HG02943 (cell line): ENCODE results near the gene OMG.
"Not testable (repeated sequence)": the region's sequence is repeated elsewhere in the genome, so short reads cannot be mapped to it uniquely, and the experiment has no call there.

Source experiments
- ATAC-seq: cut with Tn5 transposase; IDR thresholded peaks from one replicate; pipeline ENCODE4 v1.9.1; 2021; ENCODE audit warnings: mild to moderate bottlenecking, low read depth, moderate library complexity; ENCODE audit not compliant: unreplicated experiment

Gene OMG

DNA sequence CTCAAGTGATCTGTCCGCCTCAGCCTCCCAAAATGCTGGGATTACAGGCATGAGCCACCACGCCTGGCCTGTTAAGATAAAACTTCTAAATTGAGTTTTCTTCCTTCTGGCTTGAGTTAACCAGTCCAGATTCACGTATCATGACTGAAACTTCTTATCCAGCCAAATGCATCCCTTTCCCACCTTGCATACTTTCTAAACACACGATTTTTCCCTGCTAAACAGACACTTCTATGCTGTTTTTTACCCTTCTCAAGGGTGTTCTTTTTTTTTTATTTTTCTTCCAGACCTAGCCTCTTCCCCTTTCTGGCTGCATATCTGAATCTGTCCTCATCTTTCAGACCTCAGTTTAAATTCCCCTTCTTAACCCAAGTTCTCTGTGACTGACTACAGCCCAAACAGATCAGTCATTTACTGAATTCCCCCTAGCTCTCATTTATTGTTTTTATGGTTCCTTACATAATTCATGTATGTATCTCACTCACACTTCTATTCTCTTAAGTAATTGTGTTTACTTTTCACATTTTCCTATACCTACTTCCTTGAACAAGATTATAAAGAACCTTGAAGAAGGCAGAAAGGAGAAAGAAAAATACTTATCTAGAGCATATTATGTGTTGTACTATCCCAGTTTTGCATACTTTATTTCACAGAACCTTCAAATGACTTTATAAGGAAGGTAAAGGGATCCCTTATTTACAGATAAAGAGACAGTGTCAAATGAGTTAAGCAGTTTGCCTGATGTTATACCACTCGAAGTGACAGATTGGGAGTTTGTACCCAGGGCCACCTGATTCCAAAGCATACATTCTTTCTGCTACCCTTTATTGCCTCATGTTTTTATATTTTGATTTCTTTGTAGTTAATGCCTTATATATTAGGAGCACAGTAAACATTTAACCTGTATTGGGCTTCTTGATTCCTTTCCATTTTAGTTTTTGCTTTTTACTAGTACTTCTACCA lies 11.6 kb upstream of the OMG start:
- no peak for ATAC-seq

DNA sequence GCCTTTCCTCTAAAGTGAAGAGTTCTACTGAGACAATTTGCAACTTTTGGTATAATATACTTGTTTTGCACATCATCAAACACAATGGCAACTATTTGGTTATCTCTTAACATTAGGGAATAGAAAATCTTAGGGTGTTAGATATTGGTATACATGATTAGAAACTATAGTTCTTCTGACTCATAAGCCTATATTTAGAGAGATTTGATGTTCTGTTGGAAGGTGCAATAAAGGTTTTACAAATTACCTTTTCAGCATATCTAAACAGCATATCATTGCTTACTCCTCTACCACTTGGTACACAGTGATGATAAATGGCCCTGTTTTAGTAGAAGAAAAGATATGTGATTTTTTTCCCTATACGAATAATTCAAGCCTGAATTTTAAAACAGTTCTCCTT lies 10.6 kb upstream of the OMG start:
- ATAC-seq: no peak

DNA sequence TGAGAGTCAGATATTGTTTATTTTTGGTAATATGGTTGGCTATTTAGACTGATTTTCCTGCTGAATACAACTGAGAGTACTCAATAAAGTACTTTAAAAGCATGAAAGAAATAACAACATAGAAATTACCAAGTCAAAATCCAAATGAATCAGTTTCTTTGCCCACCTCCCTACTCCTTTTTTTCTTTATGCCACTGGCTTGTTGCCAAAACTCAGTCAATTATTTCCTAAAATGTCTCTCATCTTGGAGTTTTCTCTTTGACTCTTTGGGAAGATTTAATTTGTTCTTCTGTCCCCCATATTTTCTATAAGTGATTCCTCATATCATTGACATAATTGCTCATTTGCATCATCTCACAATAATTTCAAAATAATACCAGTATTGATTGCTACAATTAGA lies 2.6 kb upstream of the OMG start:
- no peak for ATAC-seq

DNA sequence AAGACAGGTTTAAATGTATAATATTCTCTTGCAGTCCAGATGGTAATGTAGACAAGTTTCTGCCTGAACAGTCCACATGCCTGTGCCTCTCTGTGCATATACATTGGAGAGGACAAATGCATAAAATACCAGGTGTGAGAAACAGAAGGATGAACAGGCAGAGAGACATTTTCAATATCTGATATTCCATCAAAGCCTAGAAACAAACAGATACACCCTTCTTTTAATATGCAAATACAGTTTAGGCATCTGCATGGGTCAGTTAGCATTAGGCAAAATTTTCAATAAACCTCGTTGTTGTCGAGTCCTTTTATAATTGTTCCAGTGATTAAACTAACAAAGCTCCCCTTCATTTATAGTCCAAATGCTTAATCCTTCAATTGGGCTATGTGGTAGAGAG lies 897 bp downstream of the OMG start:
- ATAC-seq: no peak

DNA sequence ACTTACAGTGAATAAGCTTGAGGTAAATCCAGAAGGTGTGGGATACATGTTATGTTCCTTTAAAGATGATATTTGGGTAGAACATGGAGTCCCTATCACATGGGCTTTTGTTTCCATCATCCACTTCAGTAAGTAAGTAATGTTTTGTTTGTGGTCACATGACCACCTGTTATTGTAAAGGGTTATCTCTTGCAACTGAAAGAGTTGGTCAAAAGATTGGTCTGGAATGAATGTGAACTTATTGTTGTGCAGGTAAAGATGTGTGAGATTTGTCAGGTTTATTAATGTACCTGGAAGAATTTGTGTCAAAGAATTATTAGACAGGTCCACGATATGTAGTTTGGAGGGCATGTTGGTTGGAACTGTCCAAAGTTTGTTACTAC lies 1.6 kb downstream of the OMG start:
- no peak for ATAC-seq

DNA sequence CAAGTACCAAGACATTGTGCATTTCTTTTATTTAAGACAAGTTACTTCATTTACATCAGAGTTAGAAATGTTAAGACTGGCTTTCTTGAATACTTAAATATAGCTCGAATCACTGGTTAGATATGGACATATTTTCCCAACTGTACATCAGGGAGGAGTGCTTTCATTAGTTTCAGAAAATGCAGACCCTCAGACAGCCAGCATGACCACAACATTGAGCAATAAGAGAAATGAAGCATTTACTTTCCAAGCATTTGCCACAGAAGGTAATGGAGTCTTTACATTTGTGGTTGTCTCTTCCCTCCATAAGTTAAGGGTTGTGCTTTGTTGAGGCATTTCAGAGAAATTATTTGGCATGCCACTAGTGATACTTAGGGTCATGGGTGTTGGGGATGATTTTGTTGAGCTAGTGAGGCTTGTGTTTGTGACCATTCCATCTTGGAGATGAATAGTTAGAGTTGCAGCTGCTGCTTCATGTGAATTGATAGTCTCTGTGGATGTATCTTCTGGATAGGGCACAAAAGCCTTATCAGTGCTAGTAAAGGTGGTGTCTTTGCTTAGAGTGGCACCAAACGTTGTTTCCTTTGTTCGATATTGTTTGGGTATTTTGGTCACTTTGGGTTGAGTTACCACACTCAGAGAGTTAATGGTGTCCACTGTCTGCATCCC lies 2.1 kb downstream of the OMG start:
- ATAC-seq: no peak

DNA sequence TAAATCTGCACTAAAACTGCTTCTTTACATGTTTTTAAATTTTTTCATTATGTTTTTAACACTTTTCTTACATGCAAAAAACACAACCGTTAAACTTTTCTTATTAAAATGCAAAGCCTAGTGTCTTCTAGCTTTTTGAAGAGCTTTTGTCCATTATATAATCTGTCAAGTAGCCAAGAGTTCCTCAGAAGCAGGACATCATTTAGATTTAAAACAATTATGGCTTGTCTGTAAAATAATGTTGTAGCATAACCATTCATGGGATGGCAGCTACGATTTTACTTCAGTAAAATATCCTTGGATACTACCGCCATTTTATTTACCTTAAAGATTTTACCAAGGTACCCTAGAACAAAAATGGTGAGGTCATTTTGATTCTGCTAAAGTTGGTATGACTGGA lies 2.8 kb downstream of the OMG start:
- ATAC-seq: no peak

DNA sequence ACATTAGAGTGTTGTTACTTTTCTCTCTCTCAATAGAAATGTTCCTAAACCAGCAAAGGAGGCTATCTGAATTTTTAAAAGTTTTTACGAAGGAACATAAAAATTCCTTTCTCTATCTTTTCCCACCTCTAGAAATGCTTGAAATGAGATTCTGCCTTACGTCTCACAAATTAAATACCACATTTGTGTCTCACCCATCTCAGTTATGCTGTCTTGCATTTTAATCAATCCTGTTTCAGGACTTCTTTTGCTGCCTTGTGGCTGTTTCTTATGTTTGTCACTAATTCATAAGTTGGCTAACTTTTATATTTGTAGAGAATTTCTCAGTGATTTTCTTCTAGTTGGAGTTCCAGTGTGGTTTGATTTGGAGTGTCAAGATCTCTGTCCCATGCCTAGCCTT lies 3.5 kb downstream of the OMG start:
- ATAC-seq: no peak

DNA sequence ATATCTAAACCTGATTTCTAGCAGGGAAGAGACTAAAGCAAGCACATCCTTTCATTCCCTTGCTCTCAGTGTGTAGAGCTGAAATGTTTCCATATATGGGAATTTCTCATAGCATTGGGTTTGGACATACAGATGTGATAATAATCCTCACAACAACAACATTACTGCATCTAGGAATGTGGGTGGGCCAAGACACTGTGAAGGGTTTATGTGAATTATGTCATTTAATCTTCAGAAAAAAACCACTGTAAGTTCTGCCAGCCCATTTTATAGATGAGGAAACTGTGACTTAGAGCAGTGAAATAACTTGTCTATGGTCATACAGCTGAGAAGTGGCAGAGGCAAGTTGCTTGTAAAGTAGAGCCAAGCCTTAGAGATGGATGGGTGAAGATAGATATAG lies 5.2 kb downstream of the OMG start:
- no peak for ATAC-seq

DNA sequence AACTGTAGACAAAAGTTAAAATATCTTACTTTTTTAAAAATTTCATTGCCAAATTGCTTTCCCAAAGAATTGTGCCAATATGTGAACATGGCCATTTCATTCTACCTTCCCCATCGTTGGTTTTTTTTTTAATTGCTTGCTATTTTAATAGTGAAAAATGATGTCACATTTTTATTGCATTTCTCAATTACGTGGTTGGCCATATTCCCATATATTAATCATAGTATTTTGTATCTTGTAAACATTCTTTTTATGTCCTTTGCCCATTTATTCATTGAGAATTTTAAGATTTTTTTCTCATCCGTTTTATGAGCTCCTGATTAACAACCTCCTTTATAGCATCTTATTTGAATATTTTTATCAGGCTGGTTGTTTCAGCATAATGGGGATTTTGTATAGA lies 7.2 kb downstream of the OMG start:
- no peak for ATAC-seq

DNA sequence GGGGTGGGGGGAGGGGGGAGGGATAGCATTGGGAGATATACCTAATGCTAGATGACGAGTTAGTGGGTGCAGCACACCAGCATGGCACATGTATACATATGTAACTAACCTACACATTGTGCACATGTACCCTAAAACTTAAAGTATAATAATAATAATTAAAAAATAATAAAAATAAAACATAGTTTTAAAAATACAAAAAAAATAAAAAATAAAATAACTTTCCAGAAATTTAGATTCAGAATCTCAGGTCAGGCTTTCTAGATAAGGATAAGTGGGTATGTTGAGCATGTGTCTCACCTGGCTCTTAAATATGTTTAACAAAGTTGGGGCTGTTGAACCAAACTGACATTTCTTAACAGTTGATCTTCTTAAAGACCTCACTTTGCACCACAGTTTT lies 9.1 kb downstream of the OMG start:
- not testable (repeated sequence) for ATAC-seq

DNA sequence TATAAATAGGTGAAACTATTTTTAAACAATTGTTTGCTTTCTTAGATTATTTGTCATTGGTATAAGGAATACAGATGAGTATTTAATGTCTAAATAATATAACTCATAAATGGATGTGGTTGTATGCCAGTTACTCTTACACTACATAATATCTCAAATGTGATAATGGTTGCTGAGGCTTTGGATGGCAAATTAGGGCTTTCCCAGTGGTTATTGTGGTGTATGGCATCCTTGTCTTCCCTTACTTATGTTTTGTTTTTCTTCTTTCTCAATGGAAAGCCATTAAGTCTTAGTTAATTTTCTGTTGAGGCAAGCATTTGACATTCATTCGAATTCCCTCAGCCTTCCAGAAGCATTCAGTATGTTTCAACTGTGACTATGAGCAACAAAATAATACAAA lies 10.5 kb downstream of the OMG start:
- no peak for ATAC-seq

DNA sequence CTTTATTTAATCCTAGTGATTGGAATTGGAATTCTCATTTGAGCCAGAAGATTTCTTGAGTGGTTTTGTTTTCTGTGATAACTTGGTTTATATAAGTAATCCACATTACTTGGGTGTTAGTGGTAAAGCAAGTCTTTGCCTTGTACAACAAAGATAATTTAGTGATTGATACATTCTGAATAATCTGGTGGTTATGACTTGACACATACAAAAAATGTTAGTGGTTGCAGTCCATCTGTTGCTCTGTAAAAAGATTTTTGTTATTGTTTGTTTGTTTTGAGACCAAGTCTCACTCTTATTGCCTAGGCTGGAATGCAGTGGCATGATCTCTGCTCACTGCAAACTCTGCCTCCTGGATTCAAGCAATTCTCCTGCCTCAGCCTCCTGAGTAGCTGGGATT lies 13.2 kb downstream of the OMG start:
- ATAC-seq: no peak

DNA sequence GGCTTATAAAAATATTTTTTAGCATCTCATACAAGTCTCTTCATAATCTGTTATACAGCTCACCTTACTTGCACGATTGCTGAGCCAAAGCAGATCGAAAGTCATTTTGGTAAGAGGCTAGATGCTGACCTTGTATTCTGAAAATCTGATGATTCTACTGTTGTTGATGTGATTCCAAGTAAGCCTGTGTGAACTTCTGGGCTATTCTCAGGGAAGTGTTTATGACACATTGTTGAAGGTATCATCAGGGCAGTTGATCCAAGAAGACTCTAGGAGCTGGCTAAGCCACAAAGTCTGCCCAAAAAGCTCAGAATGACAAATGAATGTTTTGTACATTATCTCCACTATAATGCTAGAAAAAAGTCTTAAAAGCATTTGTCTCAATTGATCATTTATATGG lies 16.0 kb downstream of the OMG start:
- no peak for ATAC-seq

DNA sequence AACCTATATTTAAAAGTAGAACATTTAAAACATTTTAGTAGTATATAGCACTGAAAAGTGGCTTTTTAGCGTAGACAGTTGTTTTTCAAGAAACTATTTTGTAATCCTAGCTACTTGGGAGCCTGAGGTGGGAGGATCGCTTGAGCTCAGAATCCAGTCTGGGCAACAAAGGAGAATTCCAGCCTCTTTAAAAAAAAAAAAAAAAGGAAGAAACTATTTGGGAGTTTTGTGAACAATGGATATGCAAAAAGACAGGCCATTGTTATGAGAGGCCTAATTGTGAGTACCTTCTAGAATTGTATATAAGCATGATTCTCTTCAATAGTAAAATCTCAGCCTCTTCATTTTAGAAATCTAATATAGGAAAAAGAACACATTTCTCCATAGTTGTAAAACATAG lies 17.6 kb downstream of the OMG start:
- no peak for ATAC-seq

DNA sequence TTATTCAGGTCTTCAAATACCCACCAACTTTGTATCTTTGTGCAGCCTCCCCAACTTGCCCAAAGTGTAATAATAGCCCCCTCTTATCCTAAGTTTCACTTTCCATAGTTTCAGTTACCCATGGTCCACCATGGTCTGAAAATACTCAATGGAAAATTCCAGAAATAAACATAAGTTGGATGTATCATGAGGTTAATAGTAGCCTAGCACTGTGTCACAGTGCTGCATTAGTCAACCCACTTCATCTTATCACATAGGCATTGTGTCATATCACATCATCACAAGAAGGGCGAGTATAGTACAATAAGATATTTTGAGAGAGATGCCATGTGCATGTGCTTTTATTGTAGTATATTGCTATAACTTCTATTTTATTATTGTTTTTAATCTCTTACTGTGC lies 21.9 kb downstream of the OMG start:
- ATAC-seq: no peak

DNA sequence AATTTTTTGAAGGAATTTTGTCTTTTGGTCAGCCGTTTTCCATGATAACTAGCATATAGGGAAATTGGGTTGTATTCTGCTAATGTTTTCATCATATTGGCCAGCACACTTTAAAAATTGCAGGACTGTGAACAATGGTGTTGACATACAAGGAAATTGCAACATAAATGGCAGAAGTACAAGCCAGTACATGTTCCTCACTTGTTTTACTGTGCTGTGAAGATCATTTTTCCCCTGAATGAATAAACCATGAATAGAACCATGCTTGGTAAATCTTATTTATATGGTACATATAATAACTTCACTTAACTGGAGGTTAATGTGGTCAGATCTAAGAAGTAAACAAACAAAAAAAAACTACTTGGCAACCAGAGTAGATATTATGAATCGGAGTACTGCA lies 22.8 kb downstream of the OMG start:
- no peak for ATAC-seq

DNA sequence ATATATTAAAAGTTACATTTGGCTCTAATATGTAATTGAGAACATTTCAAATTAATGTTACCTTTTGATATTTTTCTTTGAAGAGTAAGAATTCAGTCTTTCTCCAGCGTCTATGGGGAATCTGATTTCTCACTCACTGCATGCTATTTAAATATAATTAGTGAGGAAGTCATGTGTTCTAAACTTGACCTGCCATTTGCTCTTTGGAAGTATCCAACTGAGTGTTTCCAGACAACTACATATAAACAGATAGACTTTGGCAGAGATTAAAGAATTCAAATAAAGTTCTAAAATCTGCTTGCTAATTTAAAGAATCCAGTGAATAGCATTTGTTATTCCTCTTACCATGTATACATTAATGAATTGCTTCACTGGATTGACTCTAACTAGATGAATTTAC lies 23.5 kb downstream of the OMG start:
- no peak for ATAC-seq

DNA sequence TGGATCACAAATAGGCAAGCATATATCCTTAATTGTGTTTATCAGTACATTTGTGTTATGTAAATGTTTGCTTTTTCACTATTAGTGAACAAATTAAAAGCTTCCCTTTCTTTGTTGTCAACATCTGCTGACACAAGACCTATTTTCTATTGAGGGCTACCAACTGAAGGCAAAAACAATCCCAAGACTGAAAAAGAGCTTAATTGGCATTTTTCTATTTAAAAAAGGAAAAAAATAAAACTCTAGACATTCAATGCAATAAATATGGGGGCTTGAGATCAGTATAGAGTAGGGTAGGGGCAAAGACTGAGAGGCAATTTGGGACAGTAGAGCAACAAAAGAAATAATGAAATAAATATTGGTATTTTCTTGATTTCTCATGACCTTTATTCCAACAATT lies 24.2 kb downstream of the OMG start:
- ATAC-seq: no peak

DNA sequence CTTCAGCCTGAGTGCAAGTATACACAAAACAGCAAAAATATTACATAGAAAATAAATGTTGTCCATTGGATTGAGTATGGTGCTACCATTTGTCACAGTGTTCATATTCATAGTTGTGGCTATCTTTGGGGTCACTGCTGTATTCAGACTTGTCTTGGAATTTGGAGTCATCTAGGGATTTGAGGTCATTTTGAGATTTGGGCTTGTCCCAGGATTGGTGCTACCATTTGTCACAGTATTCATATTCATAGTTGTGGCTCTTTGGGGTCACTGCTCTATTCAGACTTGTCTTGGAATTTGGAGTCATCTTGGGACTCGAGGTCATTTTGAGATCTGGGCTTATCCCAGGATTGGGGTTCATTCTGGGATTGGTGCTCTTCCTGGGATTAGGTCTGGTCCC lies 24.8 kb downstream of the OMG start:
- no peak for ATAC-seq

DNA sequence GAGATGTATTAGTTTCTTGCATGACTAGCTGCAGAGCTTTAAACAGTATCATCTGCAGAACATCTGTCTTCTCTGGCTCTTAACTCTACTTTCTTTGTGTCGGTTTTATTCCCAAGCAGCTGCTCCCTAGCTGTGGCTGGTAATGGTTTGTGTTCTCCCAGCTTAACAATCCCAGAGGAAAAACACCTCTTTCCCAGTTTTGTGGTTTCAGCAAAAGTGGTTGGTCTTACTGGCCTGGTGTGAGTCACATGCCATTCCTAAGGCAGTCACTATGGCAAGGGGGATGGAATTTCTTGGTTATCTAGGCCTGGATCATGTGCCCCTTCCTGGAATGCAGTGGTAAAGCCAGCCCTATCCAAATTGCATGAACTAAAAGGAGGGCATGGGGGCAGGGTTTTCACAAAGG lies 27.5 kb downstream of the OMG start:
- no peak for ATAC-seq

DNA sequence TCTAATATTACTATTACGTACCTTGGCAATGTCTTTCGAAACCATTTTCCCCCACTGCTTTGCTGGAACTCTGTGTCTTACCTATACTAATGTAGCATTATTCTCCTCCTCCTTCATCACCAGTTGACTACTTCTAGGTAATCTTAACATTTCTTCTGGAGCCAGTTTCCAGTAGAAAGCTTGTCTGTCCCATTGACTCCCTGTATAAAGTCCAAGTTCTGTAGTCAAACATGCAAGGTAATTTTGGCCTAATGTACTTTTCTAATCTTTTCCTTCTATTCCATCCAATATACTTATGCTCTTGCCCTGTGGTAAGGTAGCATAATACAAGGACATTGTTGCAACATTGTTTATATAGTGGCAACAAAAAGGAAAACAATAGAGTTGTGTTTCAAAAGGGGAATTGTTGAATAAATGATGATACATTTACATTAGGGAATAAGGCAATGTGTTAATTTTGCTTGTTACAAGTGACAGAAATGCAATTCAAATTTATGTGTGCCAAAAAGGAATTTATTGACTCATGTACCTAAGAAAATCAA lies 27.9 kb downstream of the OMG start:
- no peak for ATAC-seq
